Neural crest cell (in vitro differentiated cells): ENCODE results near the gene GBGT1. TPM values are rescaled to one million over a fixed set of nuclear protein-coding genes. Genes with fewer than 3 reads are reported as not detected.

Source experiments
- DNase-seq: peaks from one replicate; pipeline ENCODE4 v3.0.0; 2021; ENCODE audit warnings: low read depth, mixed read lengths, low spot score
- H3K27ac Mint-ChIP-seq: one replicate; pipeline ENCODE4 v1.8.0; 2021; ENCODE audit warnings: mild to moderate bottlenecking, mixed read lengths; ENCODE audit not compliant: unreplicated experiment
- H3K27me3 Mint-ChIP-seq: 2 replicates; pipeline ENCODE4 v1.8.0; 2021; ENCODE audit warnings: low read depth, mild to moderate bottlenecking, mixed read lengths
- H3K36me3 Mint-ChIP-seq: 2 replicates; pipeline ENCODE4 v1.8.0; 2021; ENCODE audit warnings: low read depth, mild to moderate bottlenecking, mixed read lengths
- H3K4me1 Mint-ChIP-seq: 2 replicates; pipeline ENCODE4 v1.8.0; 2021; ENCODE audit warnings: mixed read lengths
- H3K4me3 Mint-ChIP-seq: one replicate; pipeline ENCODE4 v1.8.0; 2021; ENCODE audit warnings: mild to moderate bottlenecking, mixed read lengths
- H3K9me3 Mint-ChIP-seq: 2 replicates; pipeline ENCODE4 v1.8.0; 2021; ENCODE audit warnings: mixed read lengths
- total RNA-seq: library from RNA; stranded (reverse); gene quantifications from 2 replicates; pipeline ENCODE4 v1.2.1, GENCODE V29; 2021
- TF ChIP-seq, protein P1 (sequence below): fragments of 200-600 bp; sonication (generic); conservative IDR thresholded peaks from 2 replicates; pipeline ENCODE4 v1.5.0; 2021; ENCODE audit warnings: antibody characterized with exemption, mild to moderate bottlenecking

Gene GBGT1
- total RNA-seq, 1 donor from 2014 or later: 13.8 TPM

DNA sequence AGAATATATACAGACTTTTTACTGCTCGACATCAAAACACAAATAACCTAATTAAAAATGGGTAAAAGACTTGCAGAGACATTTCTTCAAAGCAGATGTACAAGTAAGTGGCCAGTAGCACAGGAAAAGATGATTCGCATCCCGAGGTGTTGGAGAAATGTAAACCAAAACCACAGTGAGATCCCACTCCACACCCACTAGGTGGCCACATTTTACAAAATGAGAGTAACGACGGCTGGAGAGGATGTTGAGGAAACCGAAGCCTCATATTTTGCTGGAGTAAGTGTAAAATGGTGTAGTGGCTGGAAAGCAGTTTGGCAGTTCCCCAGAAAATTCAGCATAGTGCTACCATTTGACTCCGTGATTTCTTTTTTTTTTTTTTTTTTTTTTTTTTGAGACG lies 21.3 kb upstream of the GBGT1 start:
- no peaks in the 10 kb centered on the region for H3K4me1 Mint-ChIP-seq
- H3K27me3 Mint-ChIP-seq: peaks cover 65% of the 10 kb centered on the region
- H3K9me3 Mint-ChIP-seq: no peaks in the 10 kb centered on the region
- DNase-seq: peak; percentile 26
- no peak overlapping the region for H3K27ac Mint-ChIP-seq
- H3K36me3 Mint-ChIP-seq: no peaks in the 10 kb centered on the region
- H3K4me3 Mint-ChIP-seq: no peak overlapping the region
- TF ChIP-seq, protein P1, sequence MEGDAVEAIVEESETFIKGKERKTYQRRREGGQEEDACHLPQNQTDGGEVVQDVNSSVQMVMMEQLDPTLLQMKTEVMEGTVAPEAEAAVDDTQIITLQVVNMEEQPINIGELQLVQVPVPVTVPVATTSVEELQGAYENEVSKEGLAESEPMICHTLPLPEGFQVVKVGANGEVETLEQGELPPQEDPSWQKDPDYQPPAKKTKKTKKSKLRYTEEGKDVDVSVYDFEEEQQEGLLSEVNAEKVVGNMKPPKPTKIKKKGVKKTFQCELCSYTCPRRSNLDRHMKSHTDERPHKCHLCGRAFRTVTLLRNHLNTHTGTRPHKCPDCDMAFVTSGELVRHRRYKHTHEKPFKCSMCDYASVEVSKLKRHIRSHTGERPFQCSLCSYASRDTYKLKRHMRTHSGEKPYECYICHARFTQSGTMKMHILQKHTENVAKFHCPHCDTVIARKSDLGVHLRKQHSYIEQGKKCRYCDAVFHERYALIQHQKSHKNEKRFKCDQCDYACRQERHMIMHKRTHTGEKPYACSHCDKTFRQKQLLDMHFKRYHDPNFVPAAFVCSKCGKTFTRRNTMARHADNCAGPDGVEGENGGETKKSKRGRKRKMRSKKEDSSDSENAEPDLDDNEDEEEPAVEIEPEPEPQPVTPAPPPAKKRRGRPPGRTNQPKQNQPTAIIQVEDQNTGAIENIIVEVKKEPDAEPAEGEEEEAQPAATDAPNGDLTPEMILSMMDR: peak; percentile 73

DNA sequence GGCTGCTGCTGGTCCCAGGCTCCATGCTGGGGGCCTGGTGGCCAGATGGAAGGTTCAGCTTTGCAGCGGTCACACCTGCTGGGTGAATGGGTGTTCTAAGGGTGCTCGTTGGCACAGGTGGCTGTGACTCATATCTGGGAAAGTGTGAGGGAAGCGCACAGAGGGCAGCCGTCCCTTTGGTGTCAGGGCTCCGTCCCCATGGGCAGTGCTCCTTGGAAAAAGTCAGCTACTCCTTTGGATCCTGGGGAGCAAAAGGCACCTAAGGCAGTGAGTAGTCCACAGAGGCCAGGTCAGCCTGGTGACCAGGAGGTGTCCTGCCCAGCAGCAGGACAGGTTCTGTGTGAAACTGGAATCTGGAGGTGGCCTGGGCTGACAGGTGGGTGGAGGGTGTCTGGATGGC lies 18.4 kb upstream of the GBGT1 start:
- Mint-ChIP-seq H3K27ac (no peak overlapping the region), H3K9me3 (no peaks in the 10 kb centered on the region), H3K4me3 (no peak overlapping the region), H3K27me3 (peaks cover 53% of the 10 kb centered on the region), H3K36me3 (no peaks in the 10 kb centered on the region), H3K4me1 (no peaks in the 10 kb centered on the region)
- no peak for DNase-seq
- TF ChIP-seq, protein P1: no peak

DNA sequence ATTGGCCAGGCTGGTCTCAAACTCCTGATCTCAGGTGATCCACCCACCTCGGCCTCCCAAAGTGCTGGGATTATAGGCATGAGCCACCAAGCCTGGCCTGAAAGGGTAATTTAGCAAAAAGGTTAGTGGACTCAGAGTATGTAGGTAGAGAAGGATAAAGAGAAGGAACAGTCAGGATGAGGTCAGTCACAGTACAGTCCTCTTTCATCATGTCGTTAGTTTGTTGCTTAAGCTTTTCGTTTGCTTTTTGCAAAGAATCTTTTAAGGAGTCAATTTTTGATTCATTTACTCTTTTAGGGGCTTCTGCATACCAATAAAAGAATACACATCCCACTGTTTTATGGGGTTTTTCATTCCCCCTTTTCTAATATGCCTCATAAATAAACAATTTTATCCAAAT lies 17.8 kb upstream of the GBGT1 start:
- TF ChIP-seq, protein P1: no peak
- Mint-ChIP-seq H3K27ac (no peak overlapping the region), H3K9me3 (no peaks in the 10 kb centered on the region), H3K4me1 (no peaks in the 10 kb centered on the region), H3K4me3 (no peak overlapping the region), H3K27me3 (peaks cover 53% of the 10 kb centered on the region), H3K36me3 (no peaks in the 10 kb centered on the region)
- no peak for DNase-seq

DNA sequence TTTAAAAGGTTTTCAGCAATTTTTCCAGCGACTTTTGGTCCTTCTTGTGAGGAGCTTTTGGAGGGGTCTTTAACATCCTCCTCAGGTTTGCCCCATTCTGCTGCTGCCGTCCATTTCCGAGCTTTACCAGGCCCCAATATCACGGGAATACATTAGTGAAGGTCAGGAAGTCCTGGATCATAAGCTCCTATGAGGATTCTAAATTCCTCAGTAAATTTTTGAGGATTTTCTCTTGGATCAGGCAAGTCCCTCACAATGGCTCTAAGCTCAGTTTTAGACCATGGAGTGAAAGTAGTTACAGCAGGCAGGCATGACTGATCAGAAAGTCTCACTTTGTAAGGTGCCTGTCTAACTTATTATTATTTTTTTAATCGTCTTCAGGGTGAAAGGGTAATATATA lies 17.2 kb upstream of the GBGT1 start:
- peaks cover 51% of the 10 kb centered on the region for H3K27me3 Mint-ChIP-seq
- H3K36me3 Mint-ChIP-seq: no peaks in the 10 kb centered on the region
- no peaks in the 10 kb centered on the region for H3K4me1 Mint-ChIP-seq
- H3K9me3 Mint-ChIP-seq: no peaks in the 10 kb centered on the region
- TF ChIP-seq, protein P1: no peak
- H3K4me3 Mint-ChIP-seq: no peak overlapping the region
- no peak overlapping the region for H3K27ac Mint-ChIP-seq
- DNase-seq: no peak

DNA sequence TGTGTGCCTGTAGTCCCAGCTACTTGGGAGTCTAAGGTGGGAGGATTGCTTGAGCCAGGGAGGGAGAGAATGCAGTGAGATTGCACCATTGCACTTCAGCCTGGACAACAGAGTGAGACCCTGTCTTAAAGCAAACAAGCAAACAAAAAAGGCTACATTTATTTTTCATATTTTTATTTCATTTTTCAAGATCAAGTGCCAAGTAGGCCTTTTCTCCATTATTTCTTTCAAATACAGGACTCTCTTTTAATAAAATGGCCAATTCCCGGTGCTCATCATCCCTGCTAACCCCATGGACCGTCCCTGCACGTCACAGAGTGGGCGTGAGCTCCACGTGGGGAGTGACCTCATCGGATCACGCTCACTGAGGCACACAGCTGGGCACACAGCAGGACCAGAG lies 9.3 kb upstream of the GBGT1 start:
- TF ChIP-seq, protein P1: no peak
- Mint-ChIP-seq H3K4me3 (no peak overlapping the region), H3K4me1 (no peaks in the 10 kb centered on the region), H3K27me3 (peaks cover 28% of the 10 kb centered on the region), H3K9me3 (no peaks in the 10 kb centered on the region), H3K27ac (no peak overlapping the region), H3K36me3 (no peaks in the 10 kb centered on the region)
- no peak for DNase-seq
